Epithelial cell of proximal tubule (primary cell): ENCODE data around the gene HSPG2. TPM values are rescaled to one million over a fixed set of nuclear protein-coding genes. Genes with fewer than 3 reads are reported as not detected.

Experiments
- DNase-seq: peaks from one replicate; pipeline ENCODE4 v3.0.0-alpha.2; 2011; ENCODE audit warnings: low read depth
- H3K4me3 ChIP-seq: 2 replicates; pipeline ENCODE4 v1.5.1; 2011; ENCODE audit warnings: low read depth, mild to moderate bottlenecking, low read length
- CTCF ChIP-seq: conservative IDR thresholded peaks from 2 replicates; pipeline ENCODE4 v1.5.1; 2012; ENCODE audit warnings: low read depth, mild to moderate bottlenecking, low read length
- total RNA-seq: library from RNA; depleted of rRNA; stranded (reverse); fragments of >200 nt; gene quantifications from 2 replicates; pipeline ENCODE4 v1.2.3, GENCODE V29; 2015

The HSPG2 gene
- total RNA-seq, 1 donor from 2014 or later = 156 TPM

GRCh38 chr1:21857142-21857839 is 79.8 kb downstream of the HSPG2 start:
- no peak for DNase-seq
- TF ChIP-seq CTCF = no peak
- H3K4me3 ChIP-seq = no peak overlapping the region

- no peak for TF ChIP-seq CTCF
- DNase-seq = no peak
Observed at GRCh38 chr1:21855257-21856096, 81.6 kb downstream of the HSPG2 start.

GRCh38 chr1:21854751-21855131 is 82.4 kb downstream of the HSPG2 start:
- DNase-seq = no peak
- no peak overlapping the region for H3K4me3 ChIP-seq
- no peak for TF ChIP-seq CTCF

More at GRCh38 chr1:21855257-21856096, 81.6 kb downstream of the HSPG2 start:
- no peak overlapping the region for H3K4me3 ChIP-seq

GRCh38 chr1:21854090-21854750 is 82.9 kb downstream of the HSPG2 start:
- TF ChIP-seq CTCF = no peak
- no peak overlapping the region for H3K4me3 ChIP-seq
- DNase-seq = no peak

GRCh38 chr1:21853131-21853427 is 84.0 kb downstream of the HSPG2 start:
- no peak for DNase-seq
- H3K4me3 ChIP-seq = no peak overlapping the region
- TF ChIP-seq CTCF = no peak

GRCh38 chr1:21852282-21853130 is 84.6 kb downstream of the HSPG2 start:
- no peak for DNase-seq
- no peak overlapping the region for H3K4me3 ChIP-seq
- no peak for TF ChIP-seq CTCF
